Testis (tissue), 3 donors: ENCODE results near the gene BRAF. TPM values are rescaled to one million over a fixed set of nuclear protein-coding genes. Genes with fewer than 3 reads are reported as not detected.

ENCODE experiments used
- DNase-seq: peaks from one replicate; pipeline ENCODE4 v3.0.0-alpha.2; 2019
- H3K27ac ChIP-seq, 2 donors: fragments of 200-600 bp; sonication (generic); one replicate each; pipeline ENCODE4 v1.5.1; 2019
- H3K27me3 ChIP-seq: fragments of 200-600 bp; sonication (generic); one replicate; pipeline ENCODE4 v1.5.1; 2019
- H3K36me3 ChIP-seq: fragments of 200-600 bp; sonication (generic); one replicate; pipeline ENCODE4 v1.5.1; 2017; ENCODE audit warnings: low read depth; ENCODE audit errors: missing control alignments
- H3K4me1 ChIP-seq: fragments of 200-600 bp; sonication (generic); one replicate; pipeline ENCODE4 v1.5.1; 2019
- H3K4me3 ChIP-seq, 2 donors: fragments of 200-600 bp; sonication (generic); one replicate each; pipeline ENCODE4 v1.5.1; 2017 to 2019
- H3K9me3 ChIP-seq: fragments of 200-600 bp; sonication (generic); one replicate; pipeline ENCODE4 v1.5.1; 2017
- CTCF ChIP-seq, 3 experiments: fragments of 450-650 bp in 2 of 3; fragments of 200-600 bp in 1 of 3; sonication (generic) in 1 of 3; IDR thresholded peaks; one replicate each; pipeline ENCODE4 v1.5.1; 2016 to 2019; ENCODE audit warnings: antibody characterized with exemption in 3 of 3, mild to moderate bottlenecking in 2 of 3, moderate library complexity in 1 of 3
- POLR2A ChIP-seq: fragments of 450-650 bp; IDR thresholded peaks from one replicate; pipeline ENCODE4 v1.6.1; 2017; ENCODE audit warnings: antibody characterized with exemption, mild to moderate bottlenecking, moderate library complexity
- whole genome bisulfite sequencing, 2 donors: methylation state at CpG; one replicate each; pipeline ENCODE4 v1.1.5; 2018; 5-methylcytosine and 5-hydroxymethylcytosine counted together
- intact Hi-C: fragments of 100-400 bp; cut with DNase I; formaldehyde crosslinking; loops from one replicate; pipeline ENCODE4 v1.15.1; 2023; ENCODE audit warnings: low total_unique reads
- polyA plus RNA-seq: library from polyadenylated mRNA; stranded (reverse); fragments of 350-450 nt; fragmentation: Illumina TruSeq; extraction: RNeasy Lipid Tissue Mini Kit (QIAGEN cat#74804); gene quantifications from one replicate; pipeline ENCODE4 v1.2.3, GENCODE V29; 2014; ENCODE audit warnings: low read depth, low replicate concordance; ENCODE audit not compliant: insufficient read depth
- total RNA-seq, 2 donors: library from RNA; depleted of rRNA; stranded (reverse); fragments of >200 nt; gene quantifications; one replicate each; pipeline ENCODE4 v1.2.3, GENCODE V29; 2016

The BRAF gene
- total and polyA plus RNA-seq, 3 donors from 2014 or later, result 63.3 to 124 (median 82.6) TPM

GRCh38 chr7:140873434-140873833 lies 51.3 kb downstream of the BRAF start:
- no peaks in the 10 kb centered on the region for H3K27me3 ChIP-seq
- H3K9me3 ChIP-seq, result no peaks in the 10 kb centered on the region
- no peaks in the 10 kb centered on the region for H3K36me3 ChIP-seq
- no peaks in the 10 kb centered on the region for H3K4me1 ChIP-seq
- TF ChIP-seq CTCF (IDR thresholded peaks at IDR 0.05) (no peak), POLR2A (no peak)
- intact Hi-C loops, result no loop called here
- H3K27ac ChIP-seq, result no peak overlapping the region
- 75 to 88% methylated on average over 4 of the region's 4 CpGs for WGBS, 2 donors
- H3K4me3 ChIP-seq, result no peak overlapping the region
- no peak for DNase-seq

GRCh38 chr7:140870003-140870402 lies 54.7 kb downstream of the BRAF start:
- no peak for DNase-seq
- intact Hi-C loops, result no loop called here
- no peaks in the 10 kb centered on the region for H3K9me3 ChIP-seq
- no peak overlapping the region for H3K4me3 ChIP-seq
- no peaks in the 10 kb centered on the region for H3K27me3 ChIP-seq
- 73 to 79% methylated on average over 1 of the region's 1 CpG for WGBS, 2 donors
- no peaks in the 10 kb centered on the region for H3K4me1 ChIP-seq
- H3K27ac ChIP-seq, result no peak overlapping the region
- no peaks in the 10 kb centered on the region for H3K36me3 ChIP-seq
- no peak for TF ChIP-seq CTCF (IDR thresholded peaks at IDR 0.05)
- no peak for TF ChIP-seq POLR2A

GRCh38 chr7:140869430-140869829 lies 55.3 kb downstream of the BRAF start:
- 94% methylated on average over 8 of the region's 8 CpGs for WGBS, 2 donors
- TF ChIP-seq CTCF (IDR thresholded peaks at IDR 0.05), result no peak
- H3K9me3 ChIP-seq, result no peaks in the 10 kb centered on the region

GRCh38 chr7:140867467-140868462 lies 57.0 kb downstream of the BRAF start:
- TF ChIP-seq CTCF (IDR thresholded peaks at IDR 0.05) (no peak), POLR2A (no peak)
- WGBS, 2 donors, result 87 to 89% methylated on average over 5 of the region's 5 CpGs
- Histone ChIP-seq H3K9me3 (no peaks in the 10 kb centered on the region), H3K4me1 (no peaks in the 10 kb centered on the region), H3K27me3 (no peaks in the 10 kb centered on the region), H3K4me3 (no peak overlapping the region), H3K36me3 (no peaks in the 10 kb centered on the region), H3K27ac (no peak overlapping the region)
- intact Hi-C loops, result no loop called here
- no peak for DNase-seq

More at GRCh38 chr7:140869430-140869829, 55.3 kb downstream of the BRAF start:
- Histone ChIP-seq H3K27ac (no peak overlapping the region), H3K27me3 (no peaks in the 10 kb centered on the region), H3K36me3 (no peaks in the 10 kb centered on the region), H3K4me1 (no peaks in the 10 kb centered on the region), H3K4me3 (no peak overlapping the region)
- no peak for DNase-seq
- intact Hi-C loops, result no loop called here
